ENCODE results near the gene MT1B. TPM values are rescaled to one million over a fixed set of nuclear protein-coding genes. Genes with fewer than 3 reads are reported as not detected.

Gene MT1B
- total RNA-seq, 2 donors from 2014 or later = not detected

DNA sequence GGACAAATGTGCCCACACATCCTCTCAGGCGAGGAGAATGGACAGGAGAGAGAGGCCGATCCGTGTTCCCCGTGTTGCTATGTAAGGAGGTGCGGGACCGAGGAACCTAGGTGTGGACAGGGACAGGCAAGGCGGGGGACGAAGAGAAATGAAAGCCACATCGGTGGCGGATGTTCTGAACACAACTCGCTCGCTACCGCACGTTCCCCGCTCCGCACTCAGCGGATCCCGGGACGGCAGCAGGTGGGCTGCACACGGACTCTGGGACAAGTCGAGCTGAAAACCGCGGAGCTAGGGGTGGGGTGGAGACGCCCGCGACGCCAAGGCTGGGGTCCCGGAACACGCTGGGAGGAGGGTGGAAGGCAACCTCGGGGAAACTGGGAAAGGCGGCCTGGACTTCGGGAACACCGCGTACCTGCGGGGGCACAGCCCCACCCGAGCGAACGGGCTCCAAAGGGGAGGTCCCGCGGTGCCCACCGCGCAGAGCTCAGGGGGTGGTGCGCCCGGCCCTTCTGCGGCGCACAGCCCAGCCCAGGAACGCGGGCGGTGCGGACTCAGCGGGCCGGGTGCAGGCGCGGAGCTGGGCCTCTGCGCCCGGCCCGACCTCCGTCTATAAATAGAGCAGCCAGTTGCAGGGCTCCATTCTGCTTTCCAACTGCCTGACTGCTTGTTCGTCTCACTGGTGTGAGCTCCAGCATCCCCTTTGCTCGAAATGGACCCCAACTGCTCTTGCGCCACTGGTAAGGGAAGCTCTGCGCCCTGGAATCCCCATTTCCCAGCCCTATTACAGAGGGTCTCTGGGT, 26.3 kb upstream of the MT1B start, which contains the start of gene MT1E:
TSS of gene MT1E (plus strand) at position 642 of the 803 bp plus-strand sequence. CDS start at position 713, 71 bp downstream.
- peaks cover 12% of the 10 kb centered on the region for H3K27me3 Mint-ChIP-seq

GRCh38 chr16:56625943-56626654, 25.6 kb upstream of the MT1B start:
- peaks cover 18% of the 10 kb centered on the region for H3K4me1 Mint-ChIP-seq
- ATAC-seq (peak; percentile 20), DNase-seq (no peak)
- no peaks in the 10 kb centered on the region for H3K9me3 ChIP-seq (ENCODE audit: control insufficient read depth, low read length, poor library complexity, severe bottlenecking)
- peaks cover 20% of the 10 kb centered on the region for H3K27me3 Mint-ChIP-seq
- peak overlapping the region; percentile 95 for H3K4me3 Mint-ChIP-seq
- no peaks in the 10 kb centered on the region for H3K36me3 Mint-ChIP-seq (ENCODE audit: low read depth)
- no peak overlapping the region for H3K27ac Mint-ChIP-seq

More for the DNA sequence above, 26.3 kb upstream of the MT1B start, which contains the start of gene MT1E:
- peak within 1 kb of the TSS; percentile 95 for H3K4me3 Mint-ChIP-seq
- peaks cover 18% of the 10 kb centered on the region for H3K4me1 Mint-ChIP-seq
- DNase-seq (peak in 1 of 3 donors; percentile 39), ATAC-seq (peak; percentile 96)
- H3K9me3 ChIP-seq (ENCODE audit: control insufficient read depth, low read length, poor library complexity, severe bottlenecking) = no peaks in the 10 kb centered on the region
- no peaks in the 10 kb centered on the region for H3K36me3 Mint-ChIP-seq (ENCODE audit: low read depth)
- peak within 1 kb of the TSS; percentile 24 for H3K27ac Mint-ChIP-seq

- peaks cover 26% of the 10 kb centered on the region for H3K27me3 Mint-ChIP-seq
- DNase-seq (no peak), ATAC-seq (no peak)
- H3K9me3 ChIP-seq (ENCODE audit: control insufficient read depth, low read length, poor library complexity, severe bottlenecking) = no peaks in the 10 kb centered on the region
- H3K27ac Mint-ChIP-seq = no peak overlapping the region
- H3K36me3 Mint-ChIP-seq (ENCODE audit: low read depth) = peaks cover under 1% of the 10 kb centered on the region
- peaks cover 17% of the 10 kb centered on the region for H3K4me1 Mint-ChIP-seq
- H3K4me3 Mint-ChIP-seq = peak overlapping the region; percentile 95
Observed at GRCh38 chr16:56626685-56627084, 25.0 kb upstream of the MT1B start.

DNA sequence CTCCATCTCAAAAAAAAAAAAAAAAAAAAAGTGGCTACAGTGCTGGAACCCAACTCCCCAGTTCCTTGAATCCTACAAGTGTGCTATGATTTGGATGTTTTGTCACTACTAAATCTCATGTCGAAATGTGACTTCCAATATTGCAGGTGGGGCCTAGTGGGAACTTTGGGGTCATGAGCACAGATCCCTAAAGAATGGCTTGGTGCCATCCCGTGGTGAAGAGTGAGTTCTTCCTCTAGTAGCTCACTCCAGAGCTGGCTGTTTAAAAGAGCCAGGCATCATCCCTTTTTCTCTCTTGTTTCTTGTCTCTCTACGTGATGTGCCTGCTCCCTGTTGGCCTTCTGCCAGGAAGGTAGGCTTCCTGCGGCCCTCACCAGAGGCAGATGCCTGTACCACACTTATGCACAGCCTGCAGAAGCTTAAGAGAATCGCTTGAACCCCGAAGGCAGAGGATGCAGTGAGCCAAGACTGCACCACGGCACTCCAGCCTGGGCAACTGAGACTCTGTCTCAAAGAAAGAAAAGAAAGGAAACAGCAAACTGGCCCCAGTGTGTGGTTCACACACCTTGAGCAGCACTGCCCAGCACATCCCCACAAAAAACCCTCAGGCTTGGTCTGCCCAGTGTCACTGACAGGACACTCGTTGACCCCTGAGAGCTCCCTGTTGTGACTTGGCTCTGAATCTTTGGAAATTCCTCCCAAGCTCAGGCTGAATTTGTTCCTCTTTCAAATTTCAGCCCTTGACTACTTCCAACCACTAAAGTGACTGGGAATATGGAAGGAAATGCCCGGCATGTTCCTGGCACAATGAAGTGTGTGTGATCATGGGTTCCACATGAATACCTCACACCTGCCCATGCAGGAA, 23.0 kb upstream of the MT1B start:
- DNase-seq (no peak), ATAC-seq (no peak)
- Mint-ChIP-seq H3K4me3 (no peak overlapping the region), H3K4me1 (peaks cover 21% of the 10 kb centered on the region), H3K27me3 (peaks cover 42% of the 10 kb centered on the region), H3K27ac (no peak overlapping the region), H3K36me3 (ENCODE audit: low read depth) (peaks cover 3% of the 10 kb centered on the region)
- no peaks in the 10 kb centered on the region for H3K9me3 ChIP-seq (ENCODE audit: control insufficient read depth, low read length, poor library complexity, severe bottlenecking)

GRCh38 chr16:56629531-56629930, 22.2 kb upstream of the MT1B start:
- Mint-ChIP-seq H3K27ac (no peak overlapping the region), H3K4me1 (peaks cover 21% of the 10 kb centered on the region), H3K27me3 (peaks cover 50% of the 10 kb centered on the region)

DNA sequence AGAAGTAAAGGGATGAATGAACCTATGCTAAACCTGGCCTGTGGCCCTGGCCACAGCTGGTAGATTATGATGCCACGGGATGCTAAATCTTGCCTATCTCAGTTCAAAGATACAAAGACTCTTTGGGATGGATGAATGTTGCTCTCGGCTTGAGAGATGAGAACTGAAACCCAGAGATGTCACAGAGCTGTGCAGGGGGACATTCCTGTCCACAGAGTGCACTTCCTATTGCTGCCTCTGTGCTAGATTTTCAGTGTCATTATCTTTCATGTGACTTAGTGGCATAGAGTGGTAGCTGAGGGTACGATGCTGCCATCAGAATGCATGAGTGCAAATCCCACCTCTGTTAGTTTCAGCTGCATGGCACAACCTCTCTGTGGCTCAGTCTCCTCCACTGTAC, 21.6 kb upstream of the MT1B start:
- no peaks in the 10 kb centered on the region for H3K9me3 ChIP-seq (ENCODE audit: control insufficient read depth, low read length, poor library complexity, severe bottlenecking)
- no peak overlapping the region for H3K27ac Mint-ChIP-seq
- peaks cover 5% of the 10 kb centered on the region for H3K36me3 Mint-ChIP-seq (ENCODE audit: low read depth)
- DNase-seq (no peak), ATAC-seq (peak; percentile 30)
- H3K4me3 Mint-ChIP-seq = no peak overlapping the region
- H3K4me1 Mint-ChIP-seq = peaks cover 21% of the 10 kb centered on the region
- H3K27me3 Mint-ChIP-seq = peaks cover 54% of the 10 kb centered on the region

More at GRCh38 chr16:56629531-56629930, 22.2 kb upstream of the MT1B start:
- Mint-ChIP-seq H3K4me3 (no peak overlapping the region), H3K36me3 (ENCODE audit: low read depth) (peaks cover 3% of the 10 kb centered on the region)
- DNase-seq = no peak
- H3K9me3 ChIP-seq (ENCODE audit: control insufficient read depth, low read length, poor library complexity, severe bottlenecking) = no peaks in the 10 kb centered on the region
- no peak for ATAC-seq

DNA sequence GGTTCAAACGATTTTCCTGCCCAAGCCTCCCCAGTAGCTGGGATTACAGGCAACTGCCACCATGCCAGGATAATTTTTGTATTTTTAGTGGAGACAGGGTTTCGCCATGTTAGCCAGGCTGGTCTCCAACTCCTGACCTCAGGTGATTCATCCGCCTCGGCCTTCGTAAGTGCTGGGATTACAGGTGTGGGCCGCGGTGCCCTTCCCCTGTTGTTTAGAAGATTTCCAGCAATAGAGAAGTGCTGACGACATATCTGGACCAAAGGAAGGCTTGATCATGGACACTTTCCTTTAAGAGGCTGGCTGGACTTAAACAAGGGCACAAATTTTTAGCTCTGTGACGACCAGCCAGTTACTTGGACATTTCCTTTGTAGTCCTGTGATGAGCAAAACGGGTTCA, 20.5 kb upstream of the MT1B start:
- Mint-ChIP-seq H3K4me3 (peak overlapping the region; percentile 79), H3K27me3 (peaks cover 55% of the 10 kb centered on the region), H3K36me3 (ENCODE audit: low read depth) (peaks cover 5% of the 10 kb centered on the region), H3K27ac (no peak overlapping the region), H3K4me1 (peaks cover 14% of the 10 kb centered on the region)
- ATAC-seq = no peak
- no peak for DNase-seq
- no peaks in the 10 kb centered on the region for H3K9me3 ChIP-seq (ENCODE audit: control insufficient read depth, low read length, poor library complexity, severe bottlenecking)

- no peaks in the 10 kb centered on the region for H3K9me3 ChIP-seq (ENCODE audit: control insufficient read depth, low read length, poor library complexity, severe bottlenecking)
- Mint-ChIP-seq H3K4me3 (peak overlapping the region; percentile 79), H3K27ac (no peak overlapping the region), H3K4me1 (peaks cover 15% of the 10 kb centered on the region), H3K36me3 (ENCODE audit: low read depth) (peaks cover 5% of the 10 kb centered on the region), H3K27me3 (peaks cover 61% of the 10 kb centered on the region)
- ATAC-seq (no peak), DNase-seq (no peak)
Observed at GRCh38 chr16:56631832-56632155, 19.9 kb upstream of the MT1B start.

GRCh38 chr16:56632156-56632847, 19.4 kb upstream of the MT1B start, which contains the start of gene MT1M:
TSS of gene MT1M (plus strand) at chr16:56632659. CDS start at chr16:56632732, 73 bp downstream.
- no peak for DNase-seq
- H3K27me3 Mint-ChIP-seq = peaks cover 66% of the 10 kb centered on the region
- H3K36me3 Mint-ChIP-seq (ENCODE audit: low read depth) = peaks cover 5% of the 10 kb centered on the region
- peaks cover 15% of the 10 kb centered on the region for H3K4me1 Mint-ChIP-seq
- no peak within 1 kb of the TSS for H3K27ac Mint-ChIP-seq
- peak; percentile 30 for ATAC-seq
- peak within 1 kb of the TSS; percentile 79 for H3K4me3 Mint-ChIP-seq
- H3K9me3 ChIP-seq (ENCODE audit: control insufficient read depth, low read length, poor library complexity, severe bottlenecking) = no peaks in the 10 kb centered on the region

DNA sequence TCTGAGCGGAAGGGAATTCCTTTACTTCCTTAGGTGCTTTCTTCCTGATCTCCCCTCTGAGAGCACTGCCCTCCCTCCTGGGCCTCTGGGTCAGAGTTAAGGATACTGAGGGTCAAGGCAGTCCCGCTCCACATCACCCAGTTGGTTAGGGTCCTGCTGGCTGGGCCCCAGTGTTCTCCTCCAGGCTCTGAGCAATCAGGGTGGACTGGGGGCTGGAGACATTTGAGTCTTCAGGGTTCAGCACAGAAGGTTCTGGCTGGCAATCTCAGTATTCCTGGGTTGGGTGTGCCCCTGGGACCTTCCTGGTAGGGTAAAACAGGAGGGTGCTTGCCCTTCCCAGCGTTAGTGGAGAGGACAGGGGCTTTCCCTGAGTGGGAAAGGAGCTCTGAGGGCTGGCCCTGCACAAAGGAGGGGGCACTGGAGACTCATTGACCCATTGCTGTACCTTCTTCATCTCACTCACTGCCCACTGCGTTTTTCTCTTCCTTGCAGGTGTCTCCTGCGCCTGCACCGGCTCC, 18.8 kb upstream of the MT1B start:
- no peak for ATAC-seq
- Mint-ChIP-seq H3K27ac (no peak overlapping the region), H3K36me3 (ENCODE audit: low read depth) (peaks cover 8% of the 10 kb centered on the region), H3K4me3 (peak overlapping the region; percentile 77), H3K27me3 (peaks cover 72% of the 10 kb centered on the region), H3K4me1 (peaks cover 18% of the 10 kb centered on the region)
- no peaks in the 10 kb centered on the region for H3K9me3 ChIP-seq (ENCODE audit: control insufficient read depth, low read length, poor library complexity, severe bottlenecking)
- no peak for DNase-seq

- DNase-seq (no peak), ATAC-seq (no peak)
- H3K27me3 Mint-ChIP-seq = peaks cover 76% of the 10 kb centered on the region
- H3K4me1 Mint-ChIP-seq = peaks cover 21% of the 10 kb centered on the region
- H3K4me3 Mint-ChIP-seq = no peak overlapping the region
- no peaks in the 10 kb centered on the region for H3K9me3 ChIP-seq (ENCODE audit: control insufficient read depth, low read length, poor library complexity, severe bottlenecking)
- no peak overlapping the region for H3K27ac Mint-ChIP-seq
- peaks cover 8% of the 10 kb centered on the region for H3K36me3 Mint-ChIP-seq (ENCODE audit: low read depth)
Observed at GRCh38 chr16:56633535-56633934, 18.2 kb upstream of the MT1B start.

DNA sequence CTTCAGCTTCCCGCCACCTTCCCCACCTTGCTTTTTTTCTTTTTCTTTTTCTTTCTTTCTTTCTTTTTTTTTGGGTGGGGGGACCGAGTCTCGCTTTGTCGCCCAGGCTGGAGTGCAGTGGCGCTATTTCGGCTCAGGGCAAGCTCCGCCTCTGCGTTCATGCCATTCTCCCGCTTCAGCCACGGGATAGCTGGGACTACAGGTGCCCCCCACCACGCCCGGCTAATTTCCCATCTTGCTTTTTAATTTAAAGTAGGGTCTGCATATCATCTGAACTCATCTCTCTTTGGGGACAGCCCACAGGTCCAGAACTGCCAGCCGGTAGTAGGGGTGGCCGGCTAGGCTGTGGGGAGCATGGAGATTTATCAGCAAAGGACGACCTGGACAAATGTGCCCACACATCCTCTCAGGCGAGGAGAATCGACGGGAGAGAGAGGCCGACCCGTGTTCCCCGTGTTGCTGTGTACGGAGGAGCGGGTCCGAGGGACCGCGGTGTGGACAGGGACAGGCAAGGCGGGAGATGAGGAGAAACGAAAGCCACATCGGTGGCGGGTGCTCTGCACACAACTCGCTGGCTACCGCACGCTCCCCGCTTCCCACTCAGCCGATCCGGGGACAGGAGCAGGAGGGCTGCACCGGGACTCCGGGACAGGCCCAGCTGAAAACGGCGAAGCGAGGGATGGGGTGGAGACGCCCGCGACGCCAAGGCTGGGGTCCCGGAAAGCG, 16.8 kb upstream of the MT1B start:
- DNase-seq (no peak), ATAC-seq (no peak)
- Mint-ChIP-seq H3K4me1 (peaks cover 23% of the 10 kb centered on the region), H3K4me3 (peak overlapping the region; percentile 90), H3K27me3 (peaks cover 88% of the 10 kb centered on the region), H3K27ac (peak overlapping the region; percentile 86), H3K36me3 (ENCODE audit: low read depth) (peaks cover 8% of the 10 kb centered on the region)
- H3K9me3 ChIP-seq (ENCODE audit: control insufficient read depth, low read length, poor library complexity, severe bottlenecking) = no peaks in the 10 kb centered on the region
